AG09309 (cell line): ENCODE results near the gene CRY1.
"Not testable (repeated sequence)": the region's sequence is repeated elsewhere in the genome, so short reads cannot be mapped to it uniquely, and the experiment has no call there.

Experiments used
- DNase-seq: peaks from one replicate; pipeline ENCODE4 v3.0.0-alpha.2; 2010; ENCODE audit warnings: low read depth
- H3K4me3 ChIP-seq: 2 replicates; pipeline ENCODE4 v1.5.1; 2011; ENCODE audit warnings: mild to moderate bottlenecking, low read depth, low read length, moderate library complexity; ENCODE audit not compliant: control insufficient read depth
- TF ChIP-seq, protein P1 (sequence below): IDR thresholded peaks from 2 replicates; pipeline ENCODE4 v1.5.1; 2011; ENCODE audit warnings: mild to moderate bottlenecking, low read depth, low read length, inconsistent platforms; ENCODE audit not compliant: insufficient read depth, control insufficient read depth; ENCODE audit errors: missing control alignments

The CRY1 gene

DNA sequence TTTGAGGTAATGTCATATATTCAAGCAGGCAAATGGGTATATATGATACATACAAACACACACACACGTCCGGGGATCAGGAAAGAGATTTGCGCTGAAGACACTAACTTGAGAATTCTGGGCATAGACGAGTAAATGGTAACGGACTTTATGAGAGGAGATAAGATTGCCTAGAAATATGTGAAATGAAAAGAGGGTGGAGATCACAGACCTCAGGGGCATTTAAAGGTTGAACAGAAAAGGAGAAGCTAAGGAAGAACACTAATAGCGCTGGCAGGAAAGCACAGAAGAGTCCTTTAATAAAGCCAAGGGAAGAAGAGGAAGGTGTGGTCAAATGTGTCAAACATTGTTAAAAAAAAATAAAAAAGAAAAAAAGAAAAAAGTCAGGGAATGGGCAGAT, 13.1 kb downstream of the CRY1 start:
- DNase-seq: no peak
- H3K4me3 ChIP-seq: no peak overlapping the region
- TF ChIP-seq, protein P1, sequence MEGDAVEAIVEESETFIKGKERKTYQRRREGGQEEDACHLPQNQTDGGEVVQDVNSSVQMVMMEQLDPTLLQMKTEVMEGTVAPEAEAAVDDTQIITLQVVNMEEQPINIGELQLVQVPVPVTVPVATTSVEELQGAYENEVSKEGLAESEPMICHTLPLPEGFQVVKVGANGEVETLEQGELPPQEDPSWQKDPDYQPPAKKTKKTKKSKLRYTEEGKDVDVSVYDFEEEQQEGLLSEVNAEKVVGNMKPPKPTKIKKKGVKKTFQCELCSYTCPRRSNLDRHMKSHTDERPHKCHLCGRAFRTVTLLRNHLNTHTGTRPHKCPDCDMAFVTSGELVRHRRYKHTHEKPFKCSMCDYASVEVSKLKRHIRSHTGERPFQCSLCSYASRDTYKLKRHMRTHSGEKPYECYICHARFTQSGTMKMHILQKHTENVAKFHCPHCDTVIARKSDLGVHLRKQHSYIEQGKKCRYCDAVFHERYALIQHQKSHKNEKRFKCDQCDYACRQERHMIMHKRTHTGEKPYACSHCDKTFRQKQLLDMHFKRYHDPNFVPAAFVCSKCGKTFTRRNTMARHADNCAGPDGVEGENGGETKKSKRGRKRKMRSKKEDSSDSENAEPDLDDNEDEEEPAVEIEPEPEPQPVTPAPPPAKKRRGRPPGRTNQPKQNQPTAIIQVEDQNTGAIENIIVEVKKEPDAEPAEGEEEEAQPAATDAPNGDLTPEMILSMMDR: no peak

DNA sequence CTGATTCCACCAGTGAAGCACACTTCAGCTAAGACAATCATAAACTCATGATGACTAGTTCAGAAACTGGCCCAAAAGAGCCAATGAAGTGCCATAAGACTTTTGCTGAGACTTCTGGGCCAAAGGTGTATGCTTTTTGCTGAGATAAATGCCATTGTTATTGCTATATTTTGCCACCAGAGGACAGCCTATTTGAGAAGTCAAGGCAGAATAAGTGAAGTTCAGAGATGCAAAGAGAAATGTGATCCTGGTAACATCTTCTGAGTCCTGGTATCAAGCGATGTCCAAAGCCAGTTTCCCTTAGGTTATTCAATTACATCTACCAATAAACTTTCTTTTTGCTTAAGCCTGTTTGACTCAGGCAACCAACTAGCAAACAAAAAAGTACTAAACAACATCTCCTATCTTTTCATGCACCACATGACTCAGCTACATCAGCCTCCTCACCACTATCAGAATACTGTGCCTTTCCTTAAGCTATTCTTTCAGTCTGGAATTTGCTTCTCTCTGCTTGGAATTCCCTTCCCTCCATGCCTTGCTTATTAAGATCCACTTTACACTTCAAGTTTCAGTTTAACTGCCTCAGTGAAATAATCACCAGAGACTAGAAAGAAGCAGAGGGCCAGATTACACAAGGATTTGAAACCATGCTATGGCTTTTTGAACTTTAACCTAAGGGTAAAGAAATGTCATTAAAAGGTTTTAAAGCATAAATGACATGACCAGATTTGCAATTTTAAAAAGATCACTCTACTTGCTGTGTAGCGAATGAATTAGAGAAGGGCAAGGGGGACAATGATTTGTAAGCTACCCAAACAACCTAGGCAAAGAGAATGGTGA, 14.0 kb downstream of the CRY1 start:
- TF ChIP-seq, protein P1: peak; percentile 60
- no peak for DNase-seq
- H3K4me3 ChIP-seq: no peak overlapping the region

DNA sequence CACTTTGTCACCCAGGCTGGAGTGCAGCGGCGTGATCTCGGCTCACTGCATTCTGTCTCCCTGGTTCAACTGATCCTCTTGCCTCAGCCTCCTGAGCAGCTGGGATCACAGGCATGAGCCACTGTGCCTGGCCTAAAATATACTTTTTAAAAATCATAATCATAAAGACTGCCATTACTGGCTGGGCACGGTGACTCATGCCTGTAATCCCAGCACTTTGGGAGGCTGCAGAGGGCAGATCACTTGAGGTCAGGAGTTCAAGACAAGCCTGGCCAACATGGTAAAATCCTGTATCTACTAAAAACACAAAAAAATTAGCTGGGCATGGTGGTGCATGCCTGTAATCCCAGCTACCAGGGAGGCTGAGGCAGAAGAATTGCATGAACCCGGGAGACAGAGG, 20.1 kb downstream of the CRY1 start:
- H3K4me3 ChIP-seq, DNase-seq: not testable (repeated sequence)

DNA sequence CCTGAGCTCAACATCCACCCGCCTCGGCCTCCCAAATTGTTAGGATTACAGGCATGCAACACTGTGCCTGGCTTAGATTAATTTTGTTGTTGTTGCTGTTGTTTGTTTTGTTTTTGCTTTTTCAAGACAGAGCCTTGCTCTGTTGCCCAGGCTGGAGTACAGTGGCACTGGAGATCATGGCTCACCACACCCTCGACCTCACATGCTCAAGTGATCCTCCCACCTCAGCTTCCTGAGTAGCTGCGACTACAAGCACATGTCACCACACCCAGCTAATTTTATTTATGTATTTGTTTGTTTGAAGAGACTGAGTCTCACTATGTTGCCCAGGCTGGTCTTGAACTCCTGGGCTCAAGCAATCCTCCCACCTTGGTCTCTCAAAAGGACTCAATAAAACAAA, 26.7 kb downstream of the CRY1 start:
- TF ChIP-seq, protein P1: no peak
- DNase-seq: no peak
- H3K4me3 ChIP-seq: no peak overlapping the region

DNA sequence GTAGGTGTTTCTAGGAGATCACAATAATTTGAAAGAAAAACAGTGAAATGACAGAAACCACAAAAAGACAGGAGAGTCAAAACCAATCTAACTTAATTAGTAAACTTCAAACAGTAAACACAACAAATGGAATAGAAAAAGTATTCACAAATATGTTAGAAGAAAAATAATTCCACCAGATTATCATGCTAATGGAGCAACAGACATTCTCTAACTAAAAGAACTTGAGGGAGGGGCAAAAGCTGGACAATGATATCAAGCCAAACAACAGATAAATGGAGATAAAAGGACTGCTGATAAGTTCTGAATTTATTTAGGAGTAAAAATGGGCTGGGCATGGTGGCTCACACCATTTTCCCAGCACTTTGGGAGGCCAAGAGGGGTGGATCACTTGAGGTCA, 28.7 kb downstream of the CRY1 start:
- no peak overlapping the region for H3K4me3 ChIP-seq
- no peak for DNase-seq
- TF ChIP-seq, protein P1: no peak

DNA sequence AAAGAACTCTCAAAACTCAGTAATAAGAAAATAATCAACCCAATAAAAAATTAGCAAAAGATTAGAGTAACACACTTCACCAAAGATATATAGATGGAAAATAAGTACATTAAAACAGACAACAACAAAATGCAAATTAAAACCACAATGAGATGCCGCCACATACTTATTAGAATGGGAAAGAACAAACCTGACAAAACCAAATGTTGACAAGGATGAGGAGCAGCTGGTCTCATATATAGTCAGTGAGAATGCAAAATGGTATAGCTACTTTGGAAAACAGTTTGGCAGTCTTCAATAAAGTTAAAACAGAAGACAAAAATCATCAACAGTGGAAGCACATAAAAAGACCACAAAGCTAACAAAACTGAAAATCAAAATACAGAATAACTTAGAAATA, 29.1 kb downstream of the CRY1 start:
- H3K4me3 ChIP-seq: no peak overlapping the region
- no peak for DNase-seq
- TF ChIP-seq, protein P1: no peak

DNA sequence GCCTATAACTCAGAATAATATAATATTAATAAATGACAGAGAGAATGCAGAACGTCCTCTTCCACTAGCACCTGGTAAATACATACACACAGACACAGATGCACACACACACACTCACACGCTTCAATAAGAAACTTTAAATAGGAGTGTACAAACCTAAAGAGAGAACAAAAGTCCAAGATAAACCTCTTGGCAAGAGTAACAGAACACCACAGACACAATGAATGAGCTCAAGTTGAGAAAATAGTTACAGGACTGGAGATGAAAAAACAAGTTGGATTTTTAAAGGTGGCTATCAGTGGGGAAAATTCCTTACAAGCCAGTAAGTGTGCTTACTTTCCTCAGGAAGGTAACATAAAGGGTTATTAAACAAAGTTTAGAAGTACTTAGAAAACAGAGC, 35.2 kb downstream of the CRY1 start:
- H3K4me3 ChIP-seq: no peak overlapping the region
- DNase-seq: no peak

More for the DNA sequence above, 35.2 kb downstream of the CRY1 start:
- TF ChIP-seq, protein P1: no peak
